ENCODE data around the gene MRTO4. TPM values are rescaled to one million over a fixed set of nuclear protein-coding genes. Genes with fewer than 3 reads are reported as not detected.

Gene MRTO4
- total and polyA plus RNA-seq, 9 of the 15 experiments (the other 6 are each of a cell fraction or from before 2014, with no cell fraction given) = 62.0 to 173 (median 146) TPM

DNA sequence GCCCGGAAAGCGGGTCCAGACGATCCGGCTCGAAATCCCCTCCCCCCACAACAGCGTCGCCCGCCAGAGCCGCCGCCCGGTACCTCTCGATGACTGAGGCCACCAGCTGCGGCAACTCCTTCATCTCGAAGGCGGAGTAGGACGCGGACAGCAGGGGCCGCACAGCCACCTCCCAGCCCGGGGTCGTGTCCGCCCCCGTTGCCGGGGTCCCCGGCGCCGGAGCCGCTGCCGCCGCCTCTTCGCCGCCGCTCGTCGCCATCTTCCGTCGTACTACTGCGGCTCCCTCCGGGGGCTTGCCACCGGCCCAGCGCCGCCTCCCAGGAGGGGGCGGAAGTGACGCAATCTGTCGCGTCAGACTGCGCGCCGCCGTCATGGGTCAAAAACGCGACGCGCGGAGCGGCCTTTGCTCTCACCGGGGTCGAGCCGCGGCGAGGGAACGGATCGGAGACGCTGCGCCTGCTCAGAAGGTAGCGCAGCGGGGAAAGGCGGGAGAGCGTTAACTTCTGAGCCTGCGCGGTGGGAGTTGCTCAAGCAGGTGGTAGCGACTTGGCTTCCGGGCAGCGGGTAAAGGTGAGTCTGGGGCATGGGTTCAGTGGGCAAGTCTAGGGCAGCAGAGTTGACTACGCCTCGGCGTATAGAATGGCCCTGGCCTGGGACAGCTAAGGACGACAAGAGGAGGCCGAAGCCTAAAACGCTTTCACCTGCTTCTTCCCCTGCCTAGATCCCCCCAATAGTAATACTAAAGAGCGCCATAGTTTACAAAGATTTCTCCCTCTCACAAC, 41.4 kb upstream of the MRTO4 start, which contains the start of gene UBR4 (continued):
- TF ChIP-seq ETS2 (tag; IDR thresholded peaks at IDR 0.05; ENCODE audit: borderline replicate concordance, poor library complexity, severe bottlenecking) (no peak), ZNF3 (CRISPR knock-in tag; IDR thresholded peaks at IDR 0.05) (no peak), RB1 (IDR thresholded peaks at IDR 0.05; ENCODE audit: low read depth) (peak; percentile 94), EZH2 (IDR thresholded peaks at IDR 0.05; ENCODE audit: borderline replicate concordance, low read depth, low read length) (no peak), RAD21 (CRISPR knock-in tag; conservative IDR thresholded peaks at IDR 0.05 in 1 of 2, IDR thresholded peaks at IDR 0.05 in 1 of 2) (no peak; a peak in 1 of 4 replicates), NEUROD1 (IDR thresholded peaks at IDR 0.05; ENCODE audit: borderline replicate concordance, low read depth, low read length, partially characterized antibody) (peak; percentile 80), FOXJ2 (tag; IDR thresholded peaks at IDR 0.05) (no peak), SMARCA5 (IDR thresholded peaks at IDR 0.05) (no peak; the same call in 1 of the 2 replicates), ARNT (IDR thresholded peaks at IDR 0.05) (peak in 1 of 2 experiments; percentile 17; a peak in 1 of 4 replicates), U2AF1 (optimal IDR thresholded peaks at IDR 0.05; ENCODE audit: low read depth, low read length) (peak; percentile 97), XRCC4 (IDR thresholded peaks at IDR 0.05; ENCODE audit: extremely low read depth, insufficient read depth, insufficient read length) (no peak), MED1 (CRISPR knock-in tag; IDR thresholded peaks at IDR 0.05; ENCODE audit: borderline replicate concordance) (no peak), ZFP30 (CRISPR knock-in tag; IDR thresholded peaks at IDR 0.05; ENCODE audit: borderline replicate concordance) (no peak), FOXA3 (CRISPR knock-in tag; conservative IDR thresholded peaks at IDR 0.05 in 1 of 2, IDR thresholded peaks at IDR 0.05 in 1 of 2) (no peak), SMARCB1 (IDR thresholded peaks at IDR 0.05; ENCODE audit: insufficient read length, low read depth) (no peak), MEF2D (tag; conservative IDR thresholded peaks at IDR 0.05; ENCODE audit: low read depth) (peak; percentile 46; the same call in 1 of the 2 replicates), CBFA2T3 (IDR thresholded peaks at IDR 0.05) (no peak; the same call in 1 of the 2 replicates), TOE1 (IDR thresholded peaks at IDR 0.05; ENCODE audit: borderline replicate concordance) (peak; percentile 41), TOE1 (CRISPR knock-in tag; IDR thresholded peaks at IDR 0.05; ENCODE audit: borderline replicate concordance, low read depth) (no peak; the same call in 1 of the 2 replicates), SP1 (CRISPR knock-in tag; IDR thresholded peaks at IDR 0.05) (peak; percentile 91), ZNF518B (CRISPR knock-in tag; IDR thresholded peaks at IDR 0.05) (no peak)
- TF ChIP-seq, protein P1, sequence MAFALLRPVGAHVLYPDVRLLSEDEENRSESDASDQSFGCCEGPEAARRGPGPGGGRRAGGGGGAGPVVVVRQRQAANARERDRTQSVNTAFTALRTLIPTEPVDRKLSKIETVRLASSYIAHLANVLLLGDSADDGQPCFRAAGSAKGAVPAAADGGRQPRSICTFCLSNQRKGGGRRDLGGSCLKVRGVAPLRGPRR (CRISPR knock-in tag; IDR thresholded peaks at IDR 0.05) = no peak
- TF ChIP-seq, protein P2, sequence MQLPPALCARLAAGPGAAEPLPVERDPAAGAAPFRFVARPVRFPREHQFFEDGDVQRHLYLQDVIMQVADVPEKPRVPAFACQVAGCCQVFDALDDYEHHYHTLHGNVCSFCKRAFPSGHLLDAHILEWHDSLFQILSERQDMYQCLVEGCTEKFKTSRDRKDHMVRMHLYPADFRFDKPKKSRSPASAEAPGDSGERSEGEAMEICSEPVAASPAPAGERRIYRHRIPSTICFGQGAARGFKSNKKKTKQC (CRISPR knock-in tag; IDR thresholded peaks at IDR 0.05) = peak; percentile 68

All from K562 (cell line).